ENCODE measurements around the gene CUTA.

DNA sequence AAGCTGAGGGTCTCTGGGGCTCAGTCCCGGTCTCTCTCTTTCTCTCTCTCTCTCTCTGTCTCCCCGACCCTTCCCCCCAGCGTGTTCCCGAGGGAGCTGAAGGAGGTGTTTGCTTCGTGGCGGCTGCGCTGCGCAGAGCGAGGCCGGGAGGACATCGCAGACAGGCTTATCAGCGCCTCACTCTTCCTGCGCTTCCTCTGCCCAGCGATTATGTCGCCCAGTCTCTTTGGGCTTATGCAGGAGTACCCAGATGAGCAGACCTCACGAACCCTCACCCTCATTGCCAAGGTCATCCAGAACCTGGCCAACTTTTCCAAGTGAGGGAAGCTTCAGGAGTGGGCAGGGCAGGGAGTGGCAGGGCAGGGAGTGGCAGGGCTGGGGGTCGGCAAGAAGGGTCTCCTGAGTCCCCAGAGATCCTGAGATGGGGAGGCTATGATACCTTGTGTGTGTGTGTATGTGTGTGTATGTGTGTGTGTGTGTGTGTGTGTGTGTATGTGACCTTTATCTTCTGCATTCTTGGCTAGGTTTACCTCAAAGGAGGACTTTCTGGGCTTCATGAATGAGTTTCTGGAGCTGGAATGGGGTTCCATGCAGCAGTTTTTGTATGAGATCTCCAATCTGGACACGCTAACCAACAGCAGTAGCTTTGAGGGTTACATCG is 22.9 kb upstream of the CUTA start:
- no peak for TF ChIP-seq GATA3 (IDR thresholded peaks at IDR 0.05; ENCODE audit: low read depth, low read length)
- TF ChIP-seq GATA2 (IDR thresholded peaks at IDR 0.05; ENCODE audit: low read depth, low read length): no peak

Measured in SH-SY5Y (cell line).